NCI-H2171 (cell line): ENCODE data around the gene KIF5C.
"Not testable (repeated sequence)": the region's sequence is repeated elsewhere in the genome, so short reads cannot be mapped to it uniquely, and the experiment has no call there.

Source experiments
- DNase-seq: peaks from one replicate; lab custom pipeline; 2025; lab: John Stamatoyannopoulos, UW

KIF5C gene

DNA sequence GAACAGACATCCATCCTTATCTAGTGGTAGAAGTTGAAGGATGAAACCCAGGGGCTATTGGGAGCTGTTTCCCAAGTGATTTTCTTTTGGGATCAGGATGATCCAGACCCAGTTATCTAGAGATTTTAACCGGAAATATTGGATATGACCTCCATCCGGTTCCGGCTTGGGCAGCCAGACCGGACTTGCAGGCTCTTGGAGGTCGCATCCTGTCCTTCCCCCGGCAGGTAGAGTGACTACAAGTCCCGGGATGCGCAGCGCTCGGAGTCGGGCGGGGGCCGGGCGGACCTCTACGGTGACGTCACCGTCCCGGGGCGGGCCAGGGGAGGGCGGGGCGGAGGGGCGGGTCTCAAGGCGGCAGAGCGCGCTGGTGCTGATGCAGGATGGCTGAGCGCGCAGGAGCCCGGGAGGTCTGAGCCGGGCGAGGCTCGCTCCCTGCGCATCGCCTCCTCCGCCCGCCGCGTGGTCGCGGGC lies at the start of gene KIF5C:
Gene KIF5C (plus strand): TSS at position 360 of the 474 bp plus-strand sequence. CDS start 391 bp downstream, outside the sequence.
- DNase-seq = peak; percentile 94

DNA sequence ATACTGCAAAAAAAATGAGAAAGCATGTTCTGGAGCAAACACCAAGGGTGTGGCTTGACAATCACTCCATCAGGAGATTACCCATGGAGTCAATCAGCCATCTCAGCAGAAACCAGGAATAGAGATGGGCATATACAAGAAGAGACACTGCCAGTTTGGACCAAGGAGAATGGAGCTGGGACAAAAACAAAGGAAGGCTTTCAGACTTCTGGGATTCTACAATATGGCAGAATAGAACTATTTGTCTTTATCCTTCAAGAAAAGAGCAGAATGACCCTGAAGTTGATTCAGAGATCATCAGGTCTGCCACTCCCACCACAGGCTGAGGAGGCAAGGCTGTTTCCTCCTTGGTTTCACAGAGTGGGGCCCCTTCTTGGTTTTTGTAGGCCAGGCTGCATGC lies 48.2 kb upstream of the KIF5C start:
- DNase-seq = no peak

DNA sequence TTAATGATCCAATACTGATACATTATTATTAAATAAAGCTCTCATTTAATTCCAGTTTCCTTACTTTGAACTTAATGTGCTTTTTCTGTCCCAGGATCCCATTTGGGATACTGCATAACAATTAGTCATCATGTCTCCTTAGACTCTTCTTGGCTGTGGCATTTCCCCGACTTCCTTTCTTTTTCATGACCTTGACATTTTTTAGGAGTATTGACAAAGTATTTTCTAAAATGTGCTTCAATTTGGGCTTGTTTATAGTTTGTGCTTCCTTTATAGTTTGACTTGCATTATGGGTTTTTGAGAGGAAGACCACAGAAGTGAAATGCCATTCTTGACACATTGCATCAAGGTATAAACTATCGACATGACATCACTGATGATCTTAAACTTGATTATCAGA lies 46.1 kb upstream of the KIF5C start:
- DNase-seq = no peak

DNA sequence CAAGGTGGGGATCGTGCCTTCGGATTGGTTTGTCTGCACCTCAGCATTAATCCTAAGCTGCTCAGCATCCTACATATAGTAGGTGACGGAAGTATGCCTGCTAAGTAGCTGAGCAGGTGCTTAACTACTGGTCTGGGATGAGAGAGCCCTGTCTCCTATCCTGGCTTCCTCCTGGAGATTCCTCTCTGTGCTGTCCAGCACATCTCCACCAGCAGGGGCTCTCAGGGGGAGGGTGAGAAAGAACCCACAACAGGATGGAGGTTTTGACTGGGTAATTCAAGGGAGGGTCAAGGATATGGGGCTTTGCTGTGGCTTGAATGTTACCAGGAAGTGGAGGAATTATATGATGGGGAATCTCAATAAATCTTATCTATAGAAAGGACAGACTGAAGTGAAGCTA lies 45.4 kb upstream of the KIF5C start:
- no peak for DNase-seq

DNA sequence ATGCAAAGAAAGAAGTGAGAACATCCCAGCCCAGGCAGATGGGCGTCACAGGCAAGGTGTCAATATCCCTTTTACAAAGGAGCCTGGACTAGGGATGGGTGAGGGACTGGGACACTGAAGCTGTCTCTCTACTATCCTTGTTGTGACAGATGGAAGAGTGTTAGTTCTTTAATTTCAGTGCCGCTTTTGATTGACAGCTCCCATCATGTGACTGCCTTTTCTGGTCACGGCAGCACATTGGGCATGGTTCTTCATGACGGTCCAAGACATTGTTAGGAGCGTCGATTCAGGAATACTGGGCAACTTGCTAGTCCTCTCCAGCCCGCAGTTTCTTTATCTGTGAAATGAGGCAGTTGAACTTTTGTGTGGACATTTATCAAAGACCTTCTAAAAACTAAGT lies 42.4 kb upstream of the KIF5C start:
- no peak for DNase-seq

DNA sequence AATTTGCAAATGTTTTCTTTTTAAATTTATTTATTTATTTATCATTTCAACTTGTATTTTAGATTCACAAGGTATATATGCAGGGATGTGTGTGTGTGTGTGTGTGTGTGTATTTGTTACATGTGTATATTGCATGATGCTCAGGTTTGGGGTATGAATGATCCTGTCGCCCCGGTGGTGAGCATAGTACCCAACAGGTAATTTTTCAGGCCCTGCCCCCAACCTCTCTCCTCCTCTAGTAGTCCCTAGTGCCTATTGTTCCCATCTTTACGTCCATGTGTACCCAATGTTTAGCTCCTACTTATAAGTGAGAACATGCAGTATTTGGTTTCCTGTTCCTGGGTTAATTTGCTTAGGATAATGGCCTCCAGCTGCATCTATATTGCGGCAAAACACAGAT lies 33.0 kb upstream of the KIF5C start:
- no peak for DNase-seq

DNA sequence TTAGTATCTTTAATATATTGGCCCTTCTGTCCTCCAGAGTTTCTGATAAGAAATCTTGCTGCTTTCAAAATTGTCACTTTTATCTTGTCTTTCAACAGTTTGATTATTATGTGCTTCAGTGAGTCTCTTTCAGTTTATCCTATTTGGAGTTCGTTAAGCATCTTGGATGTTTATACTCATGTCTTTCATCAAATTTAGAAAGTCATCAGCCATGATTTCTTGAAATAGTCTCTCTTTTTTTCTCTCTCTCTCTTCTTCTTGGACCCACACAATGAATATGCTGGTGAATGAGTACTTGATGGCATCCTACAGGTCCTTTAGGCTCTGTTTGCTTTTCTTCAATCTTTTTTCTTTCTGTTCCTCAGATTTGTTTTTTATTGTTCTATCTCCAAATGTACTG lies 26.9 kb upstream of the KIF5C start:
- no peak for DNase-seq

DNA sequence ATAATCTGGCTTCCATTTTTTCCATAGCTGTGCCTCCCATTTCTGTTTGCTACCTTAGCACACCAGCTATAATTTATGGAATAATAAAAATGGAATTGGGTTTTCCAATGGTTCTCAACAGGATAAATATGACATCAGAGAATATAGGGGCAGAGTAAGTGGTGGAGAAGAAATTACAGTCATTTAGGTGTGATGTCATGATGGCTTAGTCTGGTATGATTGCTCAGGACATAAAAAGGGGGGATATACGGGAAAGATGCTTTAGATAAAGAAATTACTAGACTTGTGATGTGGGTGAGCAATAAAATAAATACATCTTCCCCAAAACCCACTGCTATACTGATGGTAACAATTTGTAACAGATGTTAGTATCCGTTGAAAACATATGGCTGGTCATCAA lies 21.6 kb upstream of the KIF5C start:
- no peak for DNase-seq

DNA sequence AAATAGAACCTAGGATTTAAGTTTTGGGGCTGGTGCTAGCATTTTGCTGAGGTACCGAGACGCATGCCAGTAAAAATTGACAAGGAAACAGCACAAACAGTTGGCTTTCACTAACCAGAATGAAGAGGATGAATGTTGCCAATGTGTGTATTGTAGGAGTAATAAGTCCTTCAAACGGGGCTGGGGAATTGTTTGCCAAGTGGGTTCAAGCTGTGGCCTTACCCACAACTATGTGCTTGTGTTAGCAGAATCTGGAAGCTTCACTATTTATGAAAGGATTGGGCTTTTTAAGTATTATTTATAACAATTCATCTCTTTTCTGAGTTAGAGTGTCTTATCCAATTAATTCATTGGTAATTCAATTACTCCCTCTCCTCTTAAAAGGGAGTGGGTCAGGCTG lies 15.0 kb upstream of the KIF5C start:
- no peak for DNase-seq

DNA sequence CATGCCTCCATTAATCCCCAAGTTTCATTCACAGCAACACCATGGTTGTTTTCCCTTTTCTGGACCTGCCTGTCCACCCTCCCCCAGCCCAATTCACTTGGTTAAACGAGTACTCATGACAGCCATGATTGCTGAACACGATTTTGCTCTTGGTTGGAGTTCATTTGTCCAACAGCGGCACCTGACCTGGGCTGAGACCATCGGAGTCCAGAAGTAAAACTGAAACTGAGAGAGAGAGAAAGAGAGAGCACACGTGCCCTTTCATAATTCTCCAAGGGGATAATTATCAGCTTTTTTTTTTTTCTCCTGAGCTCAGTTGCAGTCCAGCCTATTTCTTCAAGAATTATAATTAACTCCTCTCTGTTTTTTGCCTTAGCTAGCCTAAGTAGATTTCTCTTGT lies 13.7 kb upstream of the KIF5C start:
- DNase-seq = no peak

DNA sequence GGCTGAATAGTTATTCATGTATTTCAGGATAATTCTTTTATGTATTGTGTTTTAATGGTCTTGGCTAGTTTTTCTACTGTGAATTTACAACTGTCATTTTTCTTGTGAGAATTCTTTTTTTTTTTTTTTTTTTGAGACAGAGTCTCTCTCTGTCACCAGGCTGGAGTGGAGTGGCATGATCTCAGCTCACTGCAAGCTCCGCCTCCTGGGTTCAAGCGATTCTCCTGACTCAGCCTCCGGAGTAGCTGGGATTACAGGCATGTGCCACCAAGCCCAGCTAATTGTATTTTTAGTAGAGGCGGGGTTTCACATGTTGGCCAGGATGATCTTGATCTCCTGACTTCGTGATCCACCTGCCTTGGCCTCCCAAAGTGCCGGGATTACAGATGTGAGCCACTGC lies 12.5 kb upstream of the KIF5C start:
- DNase-seq = not testable (repeated sequence)

DNA sequence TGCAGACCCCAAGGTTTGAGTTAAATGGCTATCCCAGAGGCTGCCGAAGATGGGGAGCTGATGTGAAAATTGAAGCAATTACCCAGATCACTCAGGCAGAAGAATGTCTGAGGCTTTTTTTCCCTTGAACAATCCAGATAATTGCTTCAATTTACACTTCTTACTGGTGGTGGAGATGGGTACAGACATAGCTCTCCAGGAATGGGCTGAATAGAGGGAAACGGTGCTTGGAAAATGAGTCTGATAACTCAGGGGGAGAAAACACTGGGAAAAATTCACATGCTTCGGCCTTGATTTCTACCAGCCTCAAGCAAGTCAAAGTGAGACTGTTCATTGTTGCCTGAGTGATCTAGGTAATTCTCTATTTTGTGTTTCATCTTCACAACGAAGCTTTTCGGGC lies 9.5 kb upstream of the KIF5C start:
- no peak for DNase-seq

DNA sequence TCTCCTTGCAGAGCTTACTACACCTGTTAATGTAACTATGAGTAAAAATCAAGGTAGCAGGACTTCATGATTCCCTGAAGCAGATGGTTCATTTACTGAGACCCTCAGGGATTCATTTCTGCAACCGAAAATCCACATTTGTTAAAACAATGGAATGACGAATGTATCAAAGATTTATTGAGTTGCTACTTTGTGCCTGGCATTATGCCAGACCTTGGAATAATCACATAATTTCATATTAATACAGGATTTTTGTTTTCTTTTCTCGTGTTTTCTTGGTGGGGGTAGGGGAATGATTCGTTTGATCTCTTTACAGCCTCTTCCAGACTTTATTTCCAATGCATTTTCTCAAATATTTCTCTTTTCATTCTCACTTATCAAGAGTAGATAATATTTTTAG lies 8.9 kb upstream of the KIF5C start:
- DNase-seq = no peak

DNA sequence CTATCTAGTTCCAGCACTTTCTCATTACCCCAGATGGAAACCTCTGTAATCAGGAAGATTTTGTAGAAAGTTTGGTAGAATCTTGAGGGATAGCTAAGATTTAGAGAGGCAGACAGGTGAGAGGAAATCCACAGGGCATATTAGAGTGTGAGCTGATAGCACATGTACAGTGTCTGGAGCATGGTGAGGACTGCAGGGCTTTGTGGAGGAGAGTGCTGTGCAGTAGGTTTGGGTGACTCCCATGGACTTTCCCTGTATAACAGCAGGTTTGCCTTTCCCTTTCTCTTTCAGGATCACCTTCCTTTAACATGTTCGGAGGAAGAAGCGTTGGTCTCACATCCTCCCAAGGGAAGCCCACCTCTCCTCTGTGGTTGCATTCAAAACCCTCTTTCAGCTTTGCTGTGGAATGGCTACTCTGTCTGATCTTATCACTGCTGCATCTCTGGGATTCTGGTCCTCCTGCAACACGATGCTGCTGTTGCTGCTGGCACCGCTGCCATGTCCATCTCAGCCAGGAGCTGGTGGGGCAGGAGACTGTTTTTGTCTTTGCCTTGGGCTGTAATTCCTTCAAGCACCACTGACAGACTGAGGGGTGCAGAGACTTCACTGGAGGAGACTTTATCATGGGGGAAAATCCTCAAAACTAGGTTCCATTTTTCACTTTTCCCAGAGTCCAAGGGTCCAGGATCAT lies 7.8 kb upstream of the KIF5C start:
- no peak for DNase-seq

DNA sequence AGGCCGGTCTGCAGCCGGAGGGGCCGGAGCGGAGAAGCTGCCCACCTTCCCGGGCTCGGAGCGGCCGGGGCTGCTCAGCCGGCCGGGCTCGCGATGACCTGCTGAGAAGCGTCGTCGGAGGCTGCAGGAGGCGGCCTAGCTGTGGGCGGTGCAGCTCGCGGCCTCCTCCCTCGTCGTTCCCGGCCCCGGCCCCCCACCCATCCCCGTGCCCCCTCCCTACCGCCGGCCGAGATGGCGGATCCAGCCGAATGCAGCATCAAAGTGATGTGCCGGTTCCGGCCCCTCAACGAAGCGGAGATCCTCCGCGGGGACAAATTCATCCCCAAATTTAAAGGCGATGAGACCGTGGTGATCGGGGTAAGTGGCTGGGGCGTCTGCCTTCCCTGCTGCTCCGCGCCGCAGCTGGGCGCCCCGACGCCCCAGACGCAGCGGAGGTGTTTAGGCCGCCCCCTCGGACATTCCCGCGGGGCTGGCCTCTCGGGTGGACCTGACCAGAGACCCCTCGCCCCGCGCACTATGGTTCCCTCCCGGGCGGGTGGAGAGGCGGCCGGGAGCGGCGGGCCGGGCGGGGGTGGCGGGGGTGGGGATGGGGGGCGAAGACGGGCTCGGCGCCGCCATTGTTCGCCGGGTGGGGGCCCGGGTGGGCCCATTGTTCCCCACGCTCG lies 492 bp downstream of the KIF5C start:
- DNase-seq = no peak

DNA sequence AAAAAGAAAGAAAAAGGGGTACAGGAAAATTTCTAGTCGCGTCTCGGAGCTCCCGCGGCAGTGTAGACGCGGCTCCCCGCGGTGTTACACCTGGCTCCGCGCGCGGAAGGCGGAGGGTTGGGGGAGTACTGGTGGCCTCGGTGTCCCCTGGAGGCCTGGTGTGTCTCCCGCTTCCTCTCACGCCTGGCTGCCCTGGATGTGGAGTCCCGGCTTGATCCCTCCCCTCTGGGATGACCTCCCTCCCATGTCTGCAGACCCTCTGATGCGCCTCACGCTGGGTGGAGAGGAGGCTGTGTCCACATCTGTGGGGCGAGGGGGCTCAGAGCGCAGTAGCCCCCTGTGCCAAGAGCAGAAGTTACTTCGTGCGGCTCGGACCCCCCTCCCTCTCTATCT lies 1.2 kb downstream of the KIF5C start:
- DNase-seq = peak; percentile 41

DNA sequence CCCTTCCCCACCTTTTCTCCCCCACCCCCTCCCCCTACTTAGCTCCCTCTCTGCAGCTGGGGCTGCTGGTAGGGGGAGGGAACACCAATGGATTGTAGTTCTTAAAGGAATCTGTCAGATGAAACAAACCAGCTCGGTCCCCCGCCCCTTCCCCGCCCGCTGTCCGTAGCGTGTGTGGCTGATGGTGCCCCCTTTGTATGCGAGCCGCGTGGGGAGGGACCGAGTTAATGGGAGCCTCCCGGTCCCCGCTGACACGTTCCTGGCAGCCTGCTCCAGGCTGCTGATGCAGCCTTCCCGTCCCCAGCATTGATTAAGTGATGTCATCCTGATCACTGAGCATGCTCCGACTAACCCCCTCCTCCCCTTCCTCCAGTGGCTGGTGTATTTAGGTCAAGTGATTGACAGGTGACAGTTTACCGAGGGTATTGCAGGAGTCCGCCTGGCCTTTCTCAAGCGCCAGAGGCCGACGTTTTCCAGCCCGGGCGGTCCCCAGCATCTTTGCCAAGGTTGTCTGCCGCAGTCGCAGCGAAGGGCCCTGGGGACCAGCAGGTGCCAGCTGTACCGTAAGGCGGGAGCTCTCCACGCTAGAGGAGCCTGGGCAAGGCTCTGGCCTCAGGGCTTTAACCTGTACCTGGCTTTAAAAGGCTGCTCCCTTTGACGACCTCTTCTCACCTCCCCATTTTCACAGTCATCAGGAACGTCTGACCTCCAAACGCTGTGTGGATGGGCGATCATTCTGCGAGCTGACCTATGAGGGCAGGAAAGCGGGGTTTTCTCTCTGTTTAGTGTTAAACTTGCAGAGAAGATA lies 1.8 kb downstream of the KIF5C start:
- peak; percentile 92 for DNase-seq

DNA sequence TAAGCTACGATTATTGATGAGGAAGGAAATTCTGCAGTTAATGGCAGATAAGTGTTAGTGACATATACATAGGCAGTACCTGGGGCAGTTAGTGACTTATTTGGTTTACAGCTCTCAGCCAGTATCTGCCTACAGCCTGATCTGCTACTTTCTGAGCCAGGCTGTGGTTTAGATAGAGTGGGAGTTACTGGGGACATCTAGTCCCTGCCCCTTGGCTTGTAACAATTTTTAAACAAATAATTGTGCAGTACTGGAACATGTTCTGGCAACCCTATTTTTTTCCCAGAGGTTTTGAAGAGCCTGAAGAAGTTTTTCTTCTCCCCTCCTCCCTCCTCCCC lies 2.3 kb downstream of the KIF5C start:
- DNase-seq = no peak

DNA sequence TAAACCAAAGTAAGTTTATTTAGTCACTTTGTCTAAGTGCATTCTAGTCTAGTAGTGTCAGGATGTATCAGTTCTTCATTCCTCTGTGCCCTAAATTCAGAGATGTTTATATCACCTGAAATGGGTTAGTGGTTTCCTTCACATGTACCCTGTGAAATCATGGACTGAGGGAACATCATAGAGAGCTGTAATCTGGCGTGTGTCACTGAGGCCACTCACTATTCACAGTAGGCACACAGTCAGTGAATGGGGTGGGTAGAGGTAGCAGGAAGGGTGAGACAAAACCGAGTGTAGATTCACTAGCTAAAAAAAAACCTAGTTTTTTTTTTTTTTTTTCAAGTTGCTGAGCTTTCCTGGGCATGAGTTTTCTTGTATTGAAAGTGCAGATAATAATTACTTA lies 5.6 kb downstream of the KIF5C start:
- DNase-seq = no peak

DNA sequence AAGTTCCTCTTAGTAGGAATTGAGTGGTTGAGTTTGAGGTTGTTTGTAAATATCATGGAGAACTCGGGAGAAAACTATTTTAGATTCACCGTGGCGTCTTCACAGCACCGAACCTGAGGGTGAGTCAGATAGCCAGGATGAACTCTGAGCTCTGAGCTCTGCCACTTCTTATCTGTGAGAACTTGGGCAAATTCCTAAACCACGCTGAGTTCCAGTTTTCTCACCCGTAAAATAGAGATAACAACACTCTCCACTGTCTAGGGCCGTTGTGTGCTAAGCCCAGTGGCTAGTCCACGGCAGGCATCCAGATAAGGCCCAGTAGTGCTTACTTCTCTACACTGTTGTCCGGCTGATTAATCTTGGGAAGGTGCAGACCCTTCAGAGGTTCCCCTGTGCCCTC lies 7.0 kb downstream of the KIF5C start:
- DNase-seq = no peak

DNA sequence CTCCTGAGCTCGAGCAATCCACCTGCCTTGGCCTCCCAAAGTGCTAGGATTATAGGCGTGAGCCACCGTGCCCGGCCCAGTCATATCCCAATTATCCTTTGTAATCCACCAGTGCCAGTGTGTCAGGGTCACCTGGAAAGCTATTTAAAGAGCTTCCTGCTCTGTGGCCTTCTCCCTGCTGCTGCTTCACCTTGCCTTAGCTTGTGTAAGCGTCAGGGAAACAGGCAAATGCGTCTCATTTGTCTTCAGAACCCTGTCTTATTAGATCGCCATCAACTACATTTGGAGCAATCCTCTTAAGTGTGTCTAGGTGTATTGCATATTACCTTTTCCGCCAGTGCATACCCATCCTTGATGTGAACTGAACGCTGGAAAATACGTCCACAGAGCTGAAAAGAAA lies 10.2 kb downstream of the KIF5C start:
- no peak for DNase-seq

DNA sequence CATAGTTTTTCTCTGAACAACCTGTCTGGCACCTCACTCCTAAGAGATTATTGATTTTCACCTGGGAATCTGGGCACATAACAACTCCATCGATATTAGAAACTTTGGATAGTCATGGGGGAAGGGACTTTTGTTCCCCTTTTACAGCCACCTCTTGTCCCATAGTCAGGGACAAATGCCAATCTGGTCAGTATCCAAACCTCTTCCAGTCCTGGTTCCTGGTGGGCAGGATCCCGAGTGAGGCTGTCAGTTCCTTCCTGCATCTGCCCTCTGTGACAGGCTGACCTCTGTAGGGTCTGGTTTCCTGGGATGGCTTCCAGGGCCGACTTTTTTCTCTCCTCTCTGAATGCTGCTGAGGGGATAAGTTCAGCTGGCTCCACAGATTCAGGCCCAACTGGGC lies 11.0 kb downstream of the KIF5C start:
- DNase-seq = no peak

DNA sequence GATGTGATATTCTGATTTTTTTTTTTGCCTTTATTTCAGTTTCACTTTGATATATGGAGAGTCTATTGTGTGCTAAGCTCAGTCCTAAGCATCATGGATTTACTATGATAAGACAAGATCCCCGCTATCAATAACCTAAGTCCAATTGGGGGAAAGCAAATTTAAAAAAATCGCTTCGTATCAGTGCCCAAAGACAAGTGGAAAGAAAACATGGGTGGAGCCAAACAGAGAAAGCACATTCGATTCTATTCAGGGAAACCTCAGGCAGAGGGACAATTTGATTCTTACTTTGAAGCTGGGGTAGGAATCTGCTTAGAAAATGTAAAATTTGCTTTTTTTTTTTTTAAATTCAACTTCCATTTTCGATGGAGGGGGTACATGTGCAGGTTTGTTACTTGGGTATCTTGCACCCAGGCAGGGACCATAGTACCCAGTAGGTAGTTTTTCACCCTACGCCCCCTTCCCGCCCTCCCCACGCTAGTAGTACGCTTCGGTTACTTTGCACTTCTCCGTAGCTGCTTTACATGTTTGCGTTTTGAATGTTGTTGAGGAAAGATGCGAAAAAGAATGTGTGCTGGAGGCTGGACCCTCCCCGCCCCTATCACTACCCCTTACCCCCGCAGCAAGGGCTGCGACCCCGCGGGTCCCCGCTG lies 12.4 kb downstream of the KIF5C start:
- no peak for DNase-seq
